AG04450 (cell line): ENCODE results near the gene CACNA2D3. TPM values are rescaled to one million over a fixed set of nuclear protein-coding genes. Genes with fewer than 3 reads are reported as not detected.

Experiments used
- CTCF ChIA-PET: fragments of 300-600, 350-600 bp; formaldehyde crosslinking; extraction: SDS; loops from one replicate; lab custom pipeline; 2022; ENCODE audit warnings: antibody characterized with exemption, inconsistent platforms; lab: Charles Lee
- POLR2A ChIA-PET: fragments of 350-600 bp; formaldehyde crosslinking; extraction: SDS; loops from one replicate; lab custom pipeline; 2021; ENCODE audit warnings: antibody characterized with exemption, inconsistent platforms; lab: Yijun Ruan, JAX
- DNase-seq: peaks from one replicate; pipeline ENCODE4 v3.0.0-alpha.2; 2011; ENCODE audit warnings: low read depth, low spot score
- H3K27ac ChIP-seq: one replicate; pipeline ENCODE4 v1.5.1; 2012; ENCODE audit warnings: low read depth, low read length, control low read depth
- H3K27me3 ChIP-seq: one replicate; pipeline ENCODE4 v1.6.0; 2012; ENCODE audit warnings: low read length; ENCODE audit not compliant: control insufficient read depth, insufficient read depth
- H3K4me3 ChIP-seq: 2 replicates; pipeline ENCODE4 v1.5.1; 2011; ENCODE audit warnings: mild to moderate bottlenecking, low read depth, low read length, control low read depth
- H3K9me3 ChIP-seq: 2 replicates; pipeline ENCODE4 v1.5.1; 2012; ENCODE audit warnings: low read length; ENCODE audit not compliant: control insufficient read depth, insufficient read depth
- polyA plus RNA-seq: library from polyadenylated mRNA; depleted of rRNA; stranded (reverse); fragments of >200 nt; gene quantifications from 2 replicates; pipeline ENCODE4 v1.2.3, GENCODE V29; 2011
- TF ChIP-seq, protein P1 (sequence below): IDR thresholded peaks from 2 replicates; pipeline ENCODE4 v1.5.1; 2011; ENCODE audit warnings: low read depth, low read length, control low read depth, inconsistent platforms

Gene CACNA2D3
- polyA plus RNA-seq, 1 experiment = 0.32 TPM

DNA sequence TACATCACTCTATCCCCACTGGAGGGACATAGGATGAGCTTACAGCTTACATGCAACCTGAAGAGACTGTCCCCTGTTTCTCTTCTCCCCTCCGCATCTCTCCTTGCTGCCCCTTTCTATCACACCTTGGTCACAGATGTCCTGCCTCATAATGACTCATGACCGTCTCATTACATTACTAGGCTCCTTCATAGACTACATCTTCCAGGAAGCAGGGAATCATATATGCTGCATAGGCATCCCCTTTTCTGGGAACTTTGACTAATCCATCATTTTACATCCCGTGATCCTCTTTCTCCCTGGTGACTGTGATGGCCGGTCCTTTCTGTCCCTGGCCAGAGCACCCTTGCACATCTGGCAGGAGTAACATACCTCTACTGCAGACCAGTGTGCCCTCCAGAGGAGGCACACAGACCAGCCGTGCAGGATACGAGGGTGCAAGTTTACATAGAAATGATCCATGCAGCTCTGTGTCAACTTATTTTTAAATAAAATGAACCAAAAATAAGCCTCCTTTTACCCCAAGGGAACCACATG lies 188.9 kb downstream of the CACNA2D3 start:
- H3K27me3 ChIP-seq = no peaks in the 10 kb centered on the region
- ChIA-PET POLR2A (no interaction called here), CTCF (no interaction called here)
- TF ChIP-seq, protein P1, sequence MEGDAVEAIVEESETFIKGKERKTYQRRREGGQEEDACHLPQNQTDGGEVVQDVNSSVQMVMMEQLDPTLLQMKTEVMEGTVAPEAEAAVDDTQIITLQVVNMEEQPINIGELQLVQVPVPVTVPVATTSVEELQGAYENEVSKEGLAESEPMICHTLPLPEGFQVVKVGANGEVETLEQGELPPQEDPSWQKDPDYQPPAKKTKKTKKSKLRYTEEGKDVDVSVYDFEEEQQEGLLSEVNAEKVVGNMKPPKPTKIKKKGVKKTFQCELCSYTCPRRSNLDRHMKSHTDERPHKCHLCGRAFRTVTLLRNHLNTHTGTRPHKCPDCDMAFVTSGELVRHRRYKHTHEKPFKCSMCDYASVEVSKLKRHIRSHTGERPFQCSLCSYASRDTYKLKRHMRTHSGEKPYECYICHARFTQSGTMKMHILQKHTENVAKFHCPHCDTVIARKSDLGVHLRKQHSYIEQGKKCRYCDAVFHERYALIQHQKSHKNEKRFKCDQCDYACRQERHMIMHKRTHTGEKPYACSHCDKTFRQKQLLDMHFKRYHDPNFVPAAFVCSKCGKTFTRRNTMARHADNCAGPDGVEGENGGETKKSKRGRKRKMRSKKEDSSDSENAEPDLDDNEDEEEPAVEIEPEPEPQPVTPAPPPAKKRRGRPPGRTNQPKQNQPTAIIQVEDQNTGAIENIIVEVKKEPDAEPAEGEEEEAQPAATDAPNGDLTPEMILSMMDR = no peak
- no peak for DNase-seq
- H3K9me3 ChIP-seq = peaks cover 8% of the 10 kb centered on the region
- H3K27ac ChIP-seq = no peak overlapping the region
- H3K4me3 ChIP-seq = no peak overlapping the region

DNA sequence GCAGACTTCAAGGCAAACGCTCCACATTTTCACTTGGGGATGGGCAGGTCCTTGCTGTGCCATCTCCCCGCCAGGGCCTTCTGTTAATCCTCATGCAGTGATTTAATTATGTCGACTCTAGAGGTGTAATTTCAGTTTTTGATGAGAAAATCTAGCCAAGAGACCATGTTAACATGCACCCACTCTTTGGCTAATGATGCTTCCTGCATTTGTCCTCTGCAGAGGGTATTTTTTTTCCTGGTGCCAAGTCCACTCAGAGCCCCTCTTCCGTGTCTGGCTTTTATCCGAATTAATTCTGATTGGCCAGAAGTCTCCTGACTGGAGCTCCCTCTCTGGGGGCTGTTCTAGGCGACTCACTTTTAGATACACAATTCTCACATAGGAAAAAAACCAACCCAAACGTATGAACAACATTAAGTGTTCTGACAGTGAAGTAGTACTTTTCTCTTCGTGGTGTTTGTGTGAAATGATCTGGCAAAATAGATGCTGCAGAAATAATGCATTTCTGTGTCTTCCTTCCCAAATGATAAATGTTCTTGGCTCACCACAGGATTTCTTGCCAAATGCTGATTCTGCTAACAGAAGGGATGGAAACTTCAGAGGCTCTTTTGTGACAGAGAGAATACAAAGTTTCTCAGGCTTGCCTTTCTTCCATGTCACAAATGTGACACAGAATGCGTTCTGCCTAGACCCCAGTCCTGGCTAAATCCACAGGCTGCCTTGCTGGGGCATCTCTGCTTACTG lies 190.0 kb downstream of the CACNA2D3 start:
- H3K27me3 ChIP-seq = no peaks in the 10 kb centered on the region
- H3K9me3 ChIP-seq = peaks cover 2% of the 10 kb centered on the region; the same call in 1 of the 2 replicates
- no peak overlapping the region for H3K27ac ChIP-seq
- ChIA-PET POLR2A (no interaction called here), CTCF (no interaction called here)
- DNase-seq = no peak
- H3K4me3 ChIP-seq = no peak overlapping the region
- TF ChIP-seq, protein P1 = no peak

DNA sequence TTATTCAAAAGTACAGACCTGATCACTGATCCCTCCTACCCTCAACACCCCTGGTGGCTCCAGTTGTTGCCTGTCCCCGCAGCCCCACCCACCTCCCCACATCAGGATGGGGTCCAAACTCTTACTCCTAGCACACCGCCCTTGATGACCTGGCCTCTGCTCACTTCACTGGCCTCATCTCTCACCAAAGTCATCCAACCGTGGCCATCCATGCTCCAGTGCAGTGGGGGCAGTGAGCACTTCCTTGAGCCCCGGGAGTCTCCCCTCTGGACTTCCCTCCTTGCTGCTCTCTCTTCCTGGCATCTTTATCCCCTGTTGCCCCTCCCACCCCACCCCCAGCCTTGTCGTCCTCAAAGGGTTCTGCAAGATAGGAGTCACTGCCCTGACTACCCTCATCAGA lies 191.1 kb downstream of the CACNA2D3 start:
- no peaks in the 10 kb centered on the region for H3K27me3 ChIP-seq
- H3K27ac ChIP-seq = no peak overlapping the region
- ChIA-PET POLR2A (no interaction called here), CTCF (no interaction called here)
- no peak overlapping the region for H3K4me3 ChIP-seq
- no peak for DNase-seq
- TF ChIP-seq, protein P1 = no peak
- H3K9me3 ChIP-seq = peaks cover 3% of the 10 kb centered on the region; the same call in 1 of the 2 replicates

DNA sequence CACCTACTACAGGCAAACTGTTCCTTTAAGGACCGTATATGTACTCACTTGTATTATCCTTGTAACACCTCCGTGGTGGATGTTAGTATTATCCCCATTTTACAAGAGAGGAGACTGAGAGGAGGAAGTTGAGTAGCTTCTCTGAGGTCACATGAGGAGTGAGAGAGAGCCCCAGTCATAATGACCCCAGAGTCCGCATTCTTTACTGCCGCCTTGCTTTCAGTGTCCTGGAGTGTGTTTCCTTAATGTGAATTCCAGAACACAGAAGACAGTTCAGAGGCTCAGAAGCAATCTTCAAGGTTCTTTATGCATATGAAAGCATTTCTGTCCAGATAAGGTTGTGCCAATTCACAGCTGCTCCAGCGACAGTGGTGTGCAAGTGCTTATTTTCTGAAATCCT lies 199.2 kb downstream of the CACNA2D3 start:
- Histone ChIP-seq H3K4me3 (no peak overlapping the region), H3K9me3 (peaks cover 9% of the 10 kb centered on the region), H3K27ac (no peak overlapping the region), H3K27me3 (no peaks in the 10 kb centered on the region)
- TF ChIP-seq, protein P1 = no peak
- ChIA-PET POLR2A (no interaction called here), CTCF (no interaction called here)
- DNase-seq = no peak

DNA sequence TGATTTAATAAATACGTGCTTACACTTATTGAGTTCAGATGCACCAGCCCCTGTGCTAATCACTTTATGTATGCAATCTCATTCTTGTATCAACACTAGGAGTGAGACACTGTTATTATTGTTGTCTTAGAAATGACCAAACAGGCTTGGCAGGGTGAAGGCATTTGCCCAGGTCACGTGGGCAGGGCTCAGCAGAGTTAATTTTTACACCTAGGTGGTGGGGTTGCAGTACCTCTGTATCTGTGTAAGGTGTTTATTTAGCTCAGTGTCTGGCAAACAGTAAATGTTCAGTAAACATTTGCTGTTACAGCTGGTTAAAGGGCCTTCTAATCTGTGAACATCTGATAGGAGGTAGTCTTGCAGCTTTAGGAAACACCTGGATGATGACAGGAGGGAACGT lies 200.0 kb downstream of the CACNA2D3 start:
- CTCF ChIA-PET = no interaction called here
- H3K27ac ChIP-seq = no peak overlapping the region
- H3K4me3 ChIP-seq = no peak overlapping the region
- H3K27me3 ChIP-seq = no peaks in the 10 kb centered on the region
- no peak for DNase-seq
- POLR2A ChIA-PET = no interaction called here
- TF ChIP-seq, protein P1 = no peak
- peaks cover 9% of the 10 kb centered on the region for H3K9me3 ChIP-seq
